SK-N-SH (cell line): ENCODE measurements around the gene ARHGAP1. TPM values are rescaled to one million over a fixed set of nuclear protein-coding genes. Genes with fewer than 3 reads are reported as not detected.

Source experiments
- CTCF ChIA-PET: fragments of 300-600, 350-600 bp; formaldehyde crosslinking; extraction: SDS; loops from one replicate; lab custom pipeline; 2021; lab: Yijun Ruan, JAX
- POLR2A ChIA-PET: fragments of 350-600 bp; sonication (Branson Sonifier 250); formaldehyde crosslinking; extraction: SDS; loops from one replicate; lab custom pipeline; 2020; ENCODE audit warnings: antibody characterized with exemption, inconsistent platforms; lab: Yijun Ruan, JAX
- DNase-seq: peaks from one replicate; pipeline ENCODE4 v3.0.0; 2012
- H2AFZ ChIP-seq: fragments of 200-600 bp; sonication (generic); 2 replicates; pipeline ENCODE4 v1.8.1; 2016; ENCODE audit warnings: antibody characterized with exemption, mild to moderate bottlenecking, low read depth
- H3F3A ChIP-seq: fragments of 200-600 bp; sonication (generic); replicated peaks from 2 replicates; pipeline ENCODE3; 2016; ENCODE audit warnings: antibody characterized with exemption, mild to moderate bottlenecking; ENCODE audit not compliant: insufficient read depth
- H3K27ac ChIP-seq, 2 experiments: fragments of 200-500 bp in 1 of 2; fragments of 200-600 bp in 1 of 2; sonication (Bioruptor generic) in 1 of 2; sonication (generic), shearing (Covaris generic) in 1 of 2; 2 replicates each; pipeline versions ENCODE4 v1.5.1 to v1.6.1; 2014 to 2016; ENCODE audit warnings: low read depth in 2 of 2, inconsistent platforms in 1 of 2, low read length in 1 of 2, mild to moderate bottlenecking in 1 of 2, mixed read lengths in 1 of 2
- H3K27me3 ChIP-seq: fragments of 200-600 bp; sonication (generic), shearing (Covaris generic); 2 replicates; pipeline ENCODE4 v1.6.1; 2016; ENCODE audit warnings: mixed run types; ENCODE audit not compliant: insufficient read depth
- H3K36me3 ChIP-seq, 2 experiments: fragments of 200-500 bp in 1 of 2; fragments of 200-600 bp in 1 of 2; sonication (Bioruptor generic) in 1 of 2; sonication (generic) in 1 of 2; replicated peaks in 1 of 2; 2 replicates each; pipeline versions ENCODE3 to v1.5.1; 2014 to 2016; ENCODE audit warnings: low read length in 1 of 2, mild to moderate bottlenecking in 1 of 2; ENCODE audit not compliant: insufficient read depth in 2 of 2, control insufficient read depth in 1 of 2
- H3K4me1 ChIP-seq, 2 experiments: fragments of 200-500 bp in 1 of 2; fragments of 200-600 bp in 1 of 2; sonication (Bioruptor generic) in 1 of 2; sonication (generic), shearing (Covaris generic) in 1 of 2; 2 replicates each; pipeline versions ENCODE4 v1.5.1 to v1.6.1; 2014 to 2016; ENCODE audit warnings: low read depth in 1 of 2, low read length in 1 of 2, mixed run types in 1 of 2; ENCODE audit not compliant: insufficient read depth in 2 of 2, control insufficient read depth in 1 of 2
- H3K4me2 ChIP-seq: fragments of 200-600 bp; sonication (generic), shearing (Covaris generic); 2 replicates; pipeline ENCODE4 v1.6.1; 2017; ENCODE audit warnings: mixed run types
- H3K4me3 ChIP-seq, 2 experiments: fragments of 200-500 bp in 1 of 2; fragments of 200-600 bp in 1 of 2; sonication (Bioruptor generic) in 1 of 2; sonication (generic), shearing (Covaris generic) in 1 of 2; 2 replicates each; pipeline versions ENCODE4 v1.5.1 to v1.8.1; 2014 to 2016; ENCODE audit warnings: low read depth in 2 of 2, inconsistent platforms in 1 of 2, low read length in 1 of 2, mild to moderate bottlenecking in 1 of 2, mixed read lengths in 1 of 2, moderate library complexity in 1 of 2
- H3K79me2 ChIP-seq: fragments of 200-600 bp; sonication (generic); 2 replicates; pipeline ENCODE4 v1.8.1; 2017; ENCODE audit warnings: mild to moderate bottlenecking; ENCODE audit not compliant: insufficient read depth
- H3K9ac ChIP-seq: fragments of 200-600 bp; sonication (generic); 2 replicates; pipeline ENCODE4 v1.6.1; 2017; ENCODE audit warnings: mixed run types
- H3K9me2 ChIP-seq: fragments of 200-600 bp; sonication (generic); 2 replicates; pipeline ENCODE4 v1.6.1; 2017; ENCODE audit warnings: mixed run types
- H3K9me3 ChIP-seq: fragments of 200-600 bp; sonication (generic); 2 replicates; pipeline ENCODE4 v1.6.1; 2017; ENCODE audit warnings: mixed run types, mild to moderate bottlenecking, moderate library complexity
- H4K20me1 ChIP-seq: fragments of 200-600 bp; sonication (generic); 2 replicates; pipeline ENCODE4 v1.6.1; 2017; ENCODE audit warnings: mild to moderate bottlenecking, mixed run types; ENCODE audit not compliant: insufficient read depth
- CTCF ChIP-seq: fragments of 200-600 bp; sonication (generic); IDR thresholded peaks from 2 replicates; pipeline ENCODE4 v1.6.1; 2017; ENCODE audit warnings: antibody characterized with exemption, mild to moderate bottlenecking, moderate library complexity
- EZH2phosphoT487 ChIP-seq: fragments of 200-600 bp; sonication (generic); IDR thresholded peaks from 2 replicates; pipeline ENCODE4 v1.6.1; 2017; ENCODE audit warnings: low read depth, mixed run types, mild to moderate bottlenecking, antibody characterized with exemption, moderate library complexity, borderline replicate concordance
- FOXJ3 ChIP-seq: sonication (generic); formaldehyde crosslinking; IDR thresholded peaks from 2 replicates; pipeline ENCODE4 v1.5.1; 2020; ENCODE audit warnings: mild to moderate bottlenecking, missing genetic modification reagents
- FOXM1 ChIP-seq: IDR thresholded peaks from 2 replicates; pipeline ENCODE4 v1.4.0; 2012; ENCODE audit warnings: low read depth, mild to moderate bottlenecking
- GATA2 ChIP-seq: sonication (generic); formaldehyde crosslinking; IDR thresholded peaks from 2 replicates; pipeline ENCODE4 v1.5.0; 2020; ENCODE audit warnings: mild to moderate bottlenecking, missing genetic modification reagents
- MAX ChIP-seq: IDR thresholded peaks from 2 replicates; pipeline ENCODE4 v1.4.0; 2012; ENCODE audit warnings: low read depth
- MEF2A ChIP-seq: IDR thresholded peaks from 2 replicates; pipeline ENCODE4 v1.4.0; 2012; ENCODE audit warnings: low read depth, borderline replicate concordance
- MXI1 ChIP-seq: IDR thresholded peaks from 2 replicates; pipeline ENCODE4 v1.6.1; 2012; ENCODE audit warnings: mild to moderate bottlenecking, low read depth, low read length, improper control_type of control experiment
- NRF1 ChIP-seq: IDR thresholded peaks from 2 replicates; pipeline ENCODE4 v1.6.1; 2012; ENCODE audit warnings: low read depth, mild to moderate bottlenecking, low read length
- POLR2AphosphoS5 ChIP-seq: IDR thresholded peaks from 2 replicates; pipeline ENCODE4 v1.6.1; 2012; ENCODE audit warnings: low read depth, low read length
- RXRA ChIP-seq: IDR thresholded peaks from 2 replicates; pipeline ENCODE4 v1.4.0; 2012; ENCODE audit warnings: low read depth, mild to moderate bottlenecking, borderline replicate concordance
- SIN3A ChIP-seq: IDR thresholded peaks from 2 replicates; pipeline ENCODE4 v1.6.1; 2012; ENCODE audit warnings: low read depth, mild to moderate bottlenecking, low read length, moderate library complexity, borderline replicate concordance
- SMC3 ChIP-seq: IDR thresholded peaks from 2 replicates; pipeline ENCODE4 v1.6.1; 2012; ENCODE audit warnings: low read depth, low read length, improper control_type of control experiment
- TAF1 ChIP-seq: IDR thresholded peaks from 2 replicates; pipeline ENCODE4 v1.6.1; 2012; ENCODE audit warnings: low read depth, mild to moderate bottlenecking, low read length, moderate library complexity, borderline replicate concordance
- TCF12 ChIP-seq: IDR thresholded peaks from 2 replicates; pipeline ENCODE4 v1.4.0; 2012
- YY1 ChIP-seq: IDR thresholded peaks from 2 replicates; pipeline ENCODE4 v1.4.0; 2012; ENCODE audit warnings: low read depth, mild to moderate bottlenecking
- ZBTB33 ChIP-seq: IDR thresholded peaks from 2 replicates; pipeline ENCODE4 v1.4.0; 2012; ENCODE audit warnings: low read depth, borderline replicate concordance
- WGBS: methylation state at CpG from one replicate; pipeline ENCODE4 v1.1.6; 2017; ENCODE audit warnings: low lambda C conversion rate; 5-methylcytosine and 5-hydroxymethylcytosine counted together
- polyA plus RNA-seq, 3 experiments: library from polyadenylated mRNA; depleted of rRNA; stranded (reverse); fragments of >200 nt; gene quantifications; 2 replicates each; pipeline ENCODE4 v1.2.3, GENCODE V29; 2012
- TF ChIP-seq, protein P1 (sequence below): IDR thresholded peaks from 2 replicates; pipeline ENCODE4; 2012
- TF ChIP-seq, protein P2 (sequence below): fragments of 150-350 bp; IDR thresholded peaks from 2 replicates; pipeline ENCODE4 v1.6.1; 2017; ENCODE audit warnings: antibody characterized with exemption, low read length, low read depth, borderline replicate concordance

ARHGAP1 gene
- polyA plus RNA-seq, 1 of the 3 experiments (the other 2 are of a cell fraction): 27.1 TPM

DNA sequence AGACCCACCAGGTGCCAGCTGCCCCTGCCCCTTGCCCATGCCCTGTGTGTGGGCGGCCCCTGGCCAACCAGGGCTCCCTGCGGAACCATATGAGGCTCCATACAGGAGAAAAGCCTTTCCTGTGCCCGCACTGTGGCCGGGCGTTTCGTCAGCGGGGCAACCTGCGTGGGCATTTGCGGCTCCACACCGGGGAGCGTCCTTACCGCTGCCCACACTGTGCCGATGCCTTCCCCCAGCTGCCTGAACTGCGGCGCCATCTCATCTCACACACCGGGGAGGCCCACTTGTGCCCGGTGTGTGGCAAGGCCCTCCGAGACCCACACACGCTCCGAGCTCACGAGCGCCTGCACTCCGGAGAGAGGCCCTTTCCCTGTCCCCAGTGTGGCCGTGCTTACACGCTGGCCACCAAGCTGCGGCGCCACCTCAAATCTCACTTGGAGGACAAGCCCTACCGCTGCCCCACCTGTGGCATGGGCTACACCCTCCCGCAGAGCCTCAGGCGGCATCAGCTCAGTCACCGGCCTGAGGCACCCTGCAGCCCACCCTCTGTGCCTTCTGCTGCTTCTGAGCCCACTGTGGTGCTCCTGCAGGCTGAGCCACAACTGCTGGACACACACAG lies 4.8 kb upstream of the ARHGAP1 start (continued):
- TF ChIP-seq ZBTB33 (no peak), SIN3A (no peak)

DNA sequence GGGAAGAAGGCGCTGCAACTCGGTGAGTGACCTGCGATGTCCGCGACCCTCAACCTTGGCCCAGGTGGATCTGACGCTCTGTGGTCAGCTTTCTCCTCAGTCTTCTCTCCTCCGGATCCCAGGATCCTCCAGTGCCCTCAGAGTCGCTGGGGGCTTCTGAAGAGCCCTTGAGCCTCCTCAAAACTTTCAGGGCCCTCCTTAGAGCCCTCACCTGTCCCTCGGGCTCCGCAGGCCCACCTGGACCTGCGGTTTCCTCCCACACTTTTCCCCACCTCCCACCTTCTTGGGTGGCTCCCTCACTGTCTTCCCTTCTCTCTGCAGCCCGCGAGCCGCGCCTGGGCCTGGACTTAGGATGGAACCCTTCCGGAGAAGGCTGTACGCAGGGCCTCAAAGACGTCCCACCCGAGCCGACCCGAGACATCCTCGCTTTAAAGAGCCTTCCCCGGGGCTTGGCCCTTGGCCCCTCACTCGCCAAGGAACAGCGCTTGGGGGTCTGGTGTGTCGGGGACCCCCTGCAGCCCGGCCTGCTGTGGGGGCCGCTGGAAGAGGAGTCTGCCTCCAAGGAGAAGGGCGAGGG lies 747 bp upstream of the ARHGAP1 start:
- Histone ChIP-seq H3K9me2 (no peaks in the 10 kb centered on the region), H3K79me2 (peaks cover 67% of the 10 kb centered on the region), H2AFZ (peak overlapping the region; percentile 94), H3K9ac (peak overlapping the region; percentile 98), H3K27me3 (no peaks in the 10 kb centered on the region), H3K4me1 (peaks cover 21 to 24% of the 10 kb centered on the region in 2 experiments; a peak in 3 of 4 replicates), H3F3A (peaks cover 7% of the 10 kb centered on the region), H3K36me3 (peaks cover 34 to 41% of the 10 kb centered on the region in 2 experiments), H3K9me3 (no peaks in the 10 kb centered on the region), H3K4me3 (peak overlapping the region; percentile 87 to 96), H3K27ac (peak overlapping the region; percentile 97 to 98), H3K4me2 (peak overlapping the region; percentile 97), H4K20me1 (peaks cover 5% of the 10 kb centered on the region; the same call in 1 of the 2 replicates)
- WGBS: under 1% methylated on average over 27 of the region's 29 CpGs
- TF ChIP-seq CTCF (no peak), MAX (no peak), NRF1 (no peak), ZBTB33 (no peak), POLR2AphosphoS5 (no peak), SIN3A (no peak), GATA2 (CRISPR knock-in tag) (no peak), MXI1 (no peak), YY1 (no peak), TAF1 (no peak), FOXJ3 (CRISPR knock-in tag) (no peak), TCF12 (no peak), FOXM1 (no peak), SMC3 (no peak), EZH2phosphoT487 (no peak), RXRA (no peak), MEF2A (no peak)
- TF ChIP-seq, protein P1, sequence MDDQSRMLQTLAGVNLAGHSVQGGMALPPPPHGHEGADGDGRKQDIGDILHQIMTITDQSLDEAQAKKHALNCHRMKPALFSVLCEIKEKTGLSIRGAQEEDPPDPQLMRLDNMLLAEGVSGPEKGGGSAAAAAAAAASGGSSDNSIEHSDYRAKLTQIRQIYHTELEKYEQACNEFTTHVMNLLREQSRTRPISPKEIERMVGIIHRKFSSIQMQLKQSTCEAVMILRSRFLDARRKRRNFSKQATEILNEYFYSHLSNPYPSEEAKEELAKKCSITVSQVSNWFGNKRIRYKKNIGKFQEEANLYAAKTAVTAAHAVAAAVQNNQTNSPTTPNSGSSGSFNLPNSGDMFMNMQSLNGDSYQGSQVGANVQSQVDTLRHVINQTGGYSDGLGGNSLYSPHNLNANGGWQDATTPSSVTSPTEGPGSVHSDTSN: no peak
- TF ChIP-seq, protein P2, sequence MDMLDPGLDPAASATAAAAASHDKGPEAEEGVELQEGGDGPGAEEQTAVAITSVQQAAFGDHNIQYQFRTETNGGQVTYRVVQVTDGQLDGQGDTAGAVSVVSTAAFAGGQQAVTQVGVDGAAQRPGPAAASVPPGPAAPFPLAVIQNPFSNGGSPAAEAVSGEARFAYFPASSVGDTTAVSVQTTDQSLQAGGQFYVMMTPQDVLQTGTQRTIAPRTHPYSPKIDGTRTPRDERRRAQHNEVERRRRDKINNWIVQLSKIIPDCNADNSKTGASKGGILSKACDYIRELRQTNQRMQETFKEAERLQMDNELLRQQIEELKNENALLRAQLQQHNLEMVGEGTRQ: no peak
- ChIA-PET CTCF (interaction anchor here (1.1 kb wide), 2 partner anchors 11 to 30 kb away, joined by 3 to 4 read pairs; no protein-coding TSS in a partner anchor), POLR2A (interaction anchor here (0.6 to 0.9 kb wide), 4 partner anchors 11 to 775 kb away, joined by 3 to 8 read pairs (median 3); partner anchors contain the start of gene AMBRA1)
- no peak for DNase-seq
